ENCODE measurements around the gene SRSF5.
"Not testable (repeated sequence)": the region's sequence is repeated elsewhere in the genome, so short reads cannot be mapped to it uniquely, and the experiment has no call there.

SRSF5 gene

GRCh38 chr14:69808919-69809808 is 42.2 kb downstream of the SRSF5 start:
- no peak for DNase-seq (ENCODE audit: low read depth in 2 of 2)

GRCh38 chr14:69811227-69811867 is 44.4 kb downstream of the SRSF5 start:
- no peak for DNase-seq (ENCODE audit: low read depth in 2 of 2)

DNA sequence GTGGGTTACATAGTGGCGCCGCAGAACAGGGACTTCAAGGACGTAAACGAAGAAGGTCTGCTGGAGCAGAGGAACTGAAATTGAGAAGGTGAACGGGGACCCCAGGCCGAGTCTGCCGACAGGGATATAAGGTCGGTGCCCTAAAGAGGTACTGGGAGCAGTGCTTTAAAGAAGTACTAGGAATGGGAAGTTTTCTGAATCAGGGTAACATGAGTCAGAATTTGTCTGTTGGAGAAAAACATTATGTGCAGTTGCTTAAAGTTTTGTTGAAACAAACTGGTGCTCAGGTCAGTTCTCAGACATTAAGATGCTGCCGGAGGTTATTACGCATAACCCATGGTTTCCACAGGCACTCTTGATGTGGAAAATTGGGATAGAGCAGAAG is 44.9 kb downstream of the SRSF5 start:
- no peak for DNase-seq (ENCODE audit: low read depth in 2 of 2)

DNA sequence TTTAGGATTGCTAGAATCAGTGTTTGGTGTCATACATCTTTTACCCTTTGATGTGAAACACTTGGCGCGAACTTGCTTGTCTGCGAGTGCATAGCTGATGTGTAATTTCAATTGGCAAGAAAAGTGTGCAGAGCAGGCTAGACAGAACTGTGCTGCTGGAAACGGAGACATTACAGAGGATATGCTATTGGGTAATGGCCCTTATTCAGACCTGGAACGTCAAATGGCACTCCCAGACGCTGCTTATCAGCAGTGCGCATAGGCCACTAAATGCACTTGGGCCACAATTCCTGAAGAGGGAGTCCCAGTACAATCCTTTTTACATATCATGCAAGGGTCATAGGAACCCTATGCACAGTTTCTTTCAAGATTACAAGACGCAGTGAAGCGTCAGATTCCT is 45.8 kb downstream of the SRSF5 start:
- DNase-seq (ENCODE audit: low read depth in 2 of 2), result no peak

DNA sequence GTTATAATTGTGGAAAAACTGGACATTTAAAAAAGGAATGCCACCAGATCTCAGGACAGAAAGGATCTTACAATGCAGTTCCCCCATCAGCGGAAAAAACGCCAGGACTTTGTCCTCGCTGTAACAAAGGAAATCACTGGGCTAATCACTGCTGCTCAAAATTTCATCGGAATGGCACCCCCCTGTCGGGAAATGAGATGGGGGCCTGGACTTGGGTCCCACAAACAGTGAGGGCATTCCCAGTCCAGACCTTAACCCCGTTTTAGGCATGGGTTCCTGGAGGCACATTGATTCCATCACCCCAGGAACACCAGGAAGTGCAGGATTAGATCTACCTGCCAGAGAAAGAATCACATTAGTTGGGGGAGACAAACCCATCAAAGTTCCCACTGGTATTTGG is 46.4 kb downstream of the SRSF5 start:
- not testable (repeated sequence) for DNase-seq (ENCODE audit: low read depth in 2 of 2)

- no peak for DNase-seq (ENCODE audit: low read depth in 2 of 2)
Observed at GRCh38 chr14:69814397-69814796, 47.5 kb downstream of the SRSF5 start.

GRCh38 chr14:69815556-69815955 is 48.6 kb downstream of the SRSF5 start:
- no peak for DNase-seq (ENCODE audit: low read depth in 2 of 2)

GRCh38 chr14:69816216-69816615 is 49.3 kb downstream of the SRSF5 start:
- DNase-seq (ENCODE audit: low read depth in 2 of 2), result no peak

GRCh38 chr14:69818758-69819191 is 51.8 kb downstream of the SRSF5 start:
- peak in 1 of 2 donors; percentile 21 for DNase-seq (ENCODE audit: low read depth in 2 of 2)

GRCh38 chr14:69819607-69820006 is 52.7 kb downstream of the SRSF5 start:
- DNase-seq (ENCODE audit: low read depth in 2 of 2), result no peak

- no peak for DNase-seq (ENCODE audit: low read depth in 2 of 2)
Observed at GRCh38 chr14:69820991-69821390, 54.0 kb downstream of the SRSF5 start.
